ENCODE measurements around the gene AQP10. TPM values are rescaled to one million over a fixed set of nuclear protein-coding genes. Genes with fewer than 3 reads are reported as not detected.

The AQP10 gene
- total and polyA plus RNA-seq, 10 of the 15 experiments (the other 5 are each of a cell fraction or from before 2014, with no cell fraction given), result not detected

Small RNAs within 50 kb of the gene (small RNA-seq; reads per million reads assigned to genes)
- not detected for gene RF00273
- not detected for gene RNU6-121P
- not detected for gene RNU6-239P
- not detected for gene RNU7-57P

Other genes with a start within 250 kb of the AQP10 start
Only the 7 nearest of the 11 such genes appear.
- gene NUP210L, start 166.0 kb upstream of the AQP10 start, total RNA-seq (2014; rRNA removed), result under 0.01 TPM in 1 of 2 replicates, not detected in the other
- gene NUP210L, start 166.0 kb upstream of the AQP10 start, total RNA-seq (2014; rRNA removed; fragmentation: Illumina TruSeq; extraction: Trizol), result not detected in 2 replicates
- not detected in 2 replicates for gene NUP210L, start 166.0 kb upstream of the AQP10 start, total RNA-seq (2021)
- gene NUP210L, start 166.0 kb upstream of the AQP10 start, polyA plus RNA-seq (2011; rRNA removed), result 0.03 TPM in 1 of 2 replicates, not detected in the other
- gene NUP210L, start 166.0 kb upstream of the AQP10 start, polyA plus RNA-seq (2014; fragmentation: Illumina TruSeq; extraction: Trizol), result 0.04 TPM in 1 of 2 replicates, not detected in the other
- not detected for gene NUP210L, start 166.0 kb upstream of the AQP10 start, polyA plus RNA-seq (2014; fragmentation: Nextera tagmentation; extraction: Ambion mirVana)
- gene NUP210L, start 166.0 kb upstream of the AQP10 start, polyA plus RNA-seq (2014; rRNA removed), result not detected in 2 replicates
- gene NUP210L, start 166.0 kb upstream of the AQP10 start, polyA plus RNA-seq (2016; fragmentation: Nextera tagmentation; extraction: Ambion mirVana), result under 1 TPM; 0.07 to 0.08 TPM
- gene TPM3, start 129.0 kb upstream of the AQP10 start, total RNA-seq (2014; rRNA removed), result 405 and 502 TPM in 2 replicates
- 411 and 420 TPM in 2 replicates for gene TPM3, start 129.0 kb upstream of the AQP10 start, total RNA-seq (2014; rRNA removed; fragmentation: Illumina TruSeq; extraction: Trizol)
- gene TPM3, start 129.0 kb upstream of the AQP10 start, total RNA-seq (2021), result 545 and 553 TPM in 2 replicates
- gene TPM3, start 129.0 kb upstream of the AQP10 start, polyA plus RNA-seq (2011; rRNA removed), result 656 and 917 TPM in 2 replicates
- gene TPM3, start 129.0 kb upstream of the AQP10 start, polyA plus RNA-seq (2014; fragmentation: Illumina TruSeq; extraction: Trizol), result 597 and 607 TPM in 2 replicates
- gene TPM3, start 129.0 kb upstream of the AQP10 start, polyA plus RNA-seq (2014; fragmentation: Nextera tagmentation; extraction: Ambion mirVana), result 100 to 1,000 TPM; 270 to 321 TPM
- 414 and 456 TPM in 2 replicates for gene TPM3, start 129.0 kb upstream of the AQP10 start, polyA plus RNA-seq (2014; rRNA removed)
- 100 to 1,000 TPM; 732 to 759 TPM for gene TPM3, start 129.0 kb upstream of the AQP10 start, polyA plus RNA-seq (2016; fragmentation: Nextera tagmentation; extraction: Ambion mirVana)
- gene CFAP141, start 114.8 kb upstream of the AQP10 start, total RNA-seq (2014; rRNA removed), result not detected in 2 replicates
- gene CFAP141, start 114.8 kb upstream of the AQP10 start, total RNA-seq (2014; rRNA removed; fragmentation: Illumina TruSeq; extraction: Trizol), result not detected in 2 replicates
- not detected in 2 replicates for gene CFAP141, start 114.8 kb upstream of the AQP10 start, total RNA-seq (2021)
- gene CFAP141, start 114.8 kb upstream of the AQP10 start, polyA plus RNA-seq (2011; rRNA removed), result not detected in 2 replicates
- not detected in 2 replicates for gene CFAP141, start 114.8 kb upstream of the AQP10 start, polyA plus RNA-seq (2014; fragmentation: Illumina TruSeq; extraction: Trizol)
- gene CFAP141, start 114.8 kb upstream of the AQP10 start, polyA plus RNA-seq (2014; fragmentation: Nextera tagmentation; extraction: Ambion mirVana), result not detected
- not detected in 2 replicates for gene CFAP141, start 114.8 kb upstream of the AQP10 start, polyA plus RNA-seq (2014; rRNA removed)
- not detected for gene CFAP141, start 114.8 kb upstream of the AQP10 start, polyA plus RNA-seq (2016; fragmentation: Nextera tagmentation; extraction: Ambion mirVana)
- gene UBAP2L, start 100.1 kb upstream of the AQP10 start, total RNA-seq (2014; rRNA removed), result 56.6 and 58.7 TPM in 2 replicates
- 69.6 and 75.8 TPM in 2 replicates for gene UBAP2L, start 100.1 kb upstream of the AQP10 start, total RNA-seq (2014; rRNA removed; fragmentation: Illumina TruSeq; extraction: Trizol)
- 163 and 171 TPM in 2 replicates for gene UBAP2L, start 100.1 kb upstream of the AQP10 start, total RNA-seq (2021)
- gene UBAP2L, start 100.1 kb upstream of the AQP10 start, polyA plus RNA-seq (2011; rRNA removed), result 86.2 and 185 TPM in 2 replicates
- 164 and 180 TPM in 2 replicates for gene UBAP2L, start 100.1 kb upstream of the AQP10 start, polyA plus RNA-seq (2014; fragmentation: Illumina TruSeq; extraction: Trizol)
- gene UBAP2L, start 100.1 kb upstream of the AQP10 start, polyA plus RNA-seq (2014; fragmentation: Nextera tagmentation; extraction: Ambion mirVana), result 10 to 100 TPM; 49.9 to 53.3 TPM
- gene UBAP2L, start 100.1 kb upstream of the AQP10 start, polyA plus RNA-seq (2014; rRNA removed), result 140 and 151 TPM in 2 replicates
- gene UBAP2L, start 100.1 kb upstream of the AQP10 start, polyA plus RNA-seq (2016; fragmentation: Nextera tagmentation; extraction: Ambion mirVana), result 100 to 1,000 TPM; 181 to 198 TPM
- gene HAX1, start 48.5 kb upstream of the AQP10 start, total RNA-seq (2014; rRNA removed), result 145 and 146 TPM in 2 replicates
- 141 and 145 TPM in 2 replicates for gene HAX1, start 48.5 kb upstream of the AQP10 start, total RNA-seq (2014; rRNA removed; fragmentation: Illumina TruSeq; extraction: Trizol)
- gene HAX1, start 48.5 kb upstream of the AQP10 start, total RNA-seq (2021), result 95.3 and 99.4 TPM in 2 replicates
- 100 and 142 TPM in 2 replicates for gene HAX1, start 48.5 kb upstream of the AQP10 start, polyA plus RNA-seq (2011; rRNA removed)
- 145 and 177 TPM in 2 replicates for gene HAX1, start 48.5 kb upstream of the AQP10 start, polyA plus RNA-seq (2014; fragmentation: Illumina TruSeq; extraction: Trizol)
- 100 to 1,000 TPM; 249 to 288 TPM for gene HAX1, start 48.5 kb upstream of the AQP10 start, polyA plus RNA-seq (2014; fragmentation: Nextera tagmentation; extraction: Ambion mirVana)
- gene HAX1, start 48.5 kb upstream of the AQP10 start, polyA plus RNA-seq (2014; rRNA removed), result 148 and 149 TPM in 2 replicates
- 100 to 1,000 TPM; 160 to 169 TPM for gene HAX1, start 48.5 kb upstream of the AQP10 start, polyA plus RNA-seq (2016; fragmentation: Nextera tagmentation; extraction: Ambion mirVana)
- 51.1 and 61.8 TPM in 2 replicates for gene ATP8B2, start 4.4 kb downstream of the AQP10 start, total RNA-seq (2014; rRNA removed)
- 20.1 and 21.2 TPM in 2 replicates for gene ATP8B2, start 4.4 kb downstream of the AQP10 start, total RNA-seq (2014; rRNA removed; fragmentation: Illumina TruSeq; extraction: Trizol)
- gene ATP8B2, start 4.4 kb downstream of the AQP10 start, total RNA-seq (2021), result 37.1 and 39.7 TPM in 2 replicates
- 4.5 and 6.1 TPM in 2 replicates for gene ATP8B2, start 4.4 kb downstream of the AQP10 start, polyA plus RNA-seq (2011; rRNA removed)
- 15.2 and 20.2 TPM in 2 replicates for gene ATP8B2, start 4.4 kb downstream of the AQP10 start, polyA plus RNA-seq (2014; fragmentation: Illumina TruSeq; extraction: Trizol)
- under 1 TPM; 0.44 to 0.82 TPM for gene ATP8B2, start 4.4 kb downstream of the AQP10 start, polyA plus RNA-seq (2014; fragmentation: Nextera tagmentation; extraction: Ambion mirVana)
- gene ATP8B2, start 4.4 kb downstream of the AQP10 start, polyA plus RNA-seq (2014; rRNA removed), result 38.8 and 51.7 TPM in 2 replicates
- gene ATP8B2, start 4.4 kb downstream of the AQP10 start, polyA plus RNA-seq (2016; fragmentation: Nextera tagmentation; extraction: Ambion mirVana), result 1 to 10 TPM; 7.8 to 9.7 TPM
- 29.3 and 31.9 TPM in 2 replicates for gene IL6R, start 84.2 kb downstream of the AQP10 start, total RNA-seq (2014; rRNA removed)
- gene IL6R, start 84.2 kb downstream of the AQP10 start, total RNA-seq (2014; rRNA removed; fragmentation: Illumina TruSeq; extraction: Trizol), result 17.4 and 18.2 TPM in 2 replicates
- 37.7 and 43.4 TPM in 2 replicates for gene IL6R, start 84.2 kb downstream of the AQP10 start, total RNA-seq (2021)
- 4.0 and 6.1 TPM in 2 replicates for gene IL6R, start 84.2 kb downstream of the AQP10 start, polyA plus RNA-seq (2011; rRNA removed)
- 21.7 and 23.9 TPM in 2 replicates for gene IL6R, start 84.2 kb downstream of the AQP10 start, polyA plus RNA-seq (2014; fragmentation: Illumina TruSeq; extraction: Trizol)
- 1 to 10 TPM; 1.9 to 3.9 TPM for gene IL6R, start 84.2 kb downstream of the AQP10 start, polyA plus RNA-seq (2014; fragmentation: Nextera tagmentation; extraction: Ambion mirVana)
- gene IL6R, start 84.2 kb downstream of the AQP10 start, polyA plus RNA-seq (2014; rRNA removed), result 34.0 and 45.3 TPM in 2 replicates
- 10 to 100 TPM; 16.5 to 16.8 TPM for gene IL6R, start 84.2 kb downstream of the AQP10 start, polyA plus RNA-seq (2016; fragmentation: Nextera tagmentation; extraction: Ambion mirVana)

Measured in GM12878 (cell line).